Chondrocyte (in vitro differentiated cells): Measurements from ENCODE around the gene NKIRAS2. TPM values are rescaled to one million over a fixed set of nuclear protein-coding genes. Genes with fewer than 3 reads are reported as not detected.

Experiments
- DNase-seq: peaks from one replicate; pipeline ENCODE4 v3.0.0; 2021; ENCODE audit warnings: mixed read lengths, low spot score
- H3K27ac Mint-ChIP-seq: one replicate; pipeline ENCODE4 v1.8.0; 2021; ENCODE audit warnings: mild to moderate bottlenecking, moderate library complexity, mixed read lengths; ENCODE audit not compliant: unreplicated experiment
- H3K27me3 Mint-ChIP-seq: 2 replicates; pipeline ENCODE4 v1.8.0; 2021; ENCODE audit warnings: low read depth, mixed read lengths
- H3K36me3 Mint-ChIP-seq: 2 replicates; pipeline ENCODE4 v1.8.0; 2021; ENCODE audit warnings: low read depth, mixed read lengths
- H3K4me1 Mint-ChIP-seq: 2 replicates; pipeline ENCODE4 v1.8.0; 2021; ENCODE audit warnings: low read depth, mild to moderate bottlenecking, mixed read lengths
- H3K4me3 Mint-ChIP-seq: one replicate; pipeline ENCODE4 v1.8.0; 2021; ENCODE audit warnings: mild to moderate bottlenecking, moderate library complexity, mixed read lengths; ENCODE audit not compliant: unreplicated experiment
- H3K9me3 Mint-ChIP-seq: 2 replicates; pipeline ENCODE4 v1.8.0; 2021; ENCODE audit warnings: low read depth, mixed read lengths
- total RNA-seq: library from RNA; stranded (reverse); gene quantifications from 3 replicates; pipeline ENCODE4 v1.2.1, GENCODE V29; 2021
- TF ChIP-seq, protein P1 (sequence below): fragments of 200-600 bp; sonication (generic); IDR thresholded peaks from 2 replicates; pipeline ENCODE4 v1.5.0; 2021; ENCODE audit warnings: antibody characterized with exemption, mild to moderate bottlenecking, moderate library complexity

The NKIRAS2 gene
- total RNA-seq, 1 donor from 2014 or later = 56.9 TPM

DNA sequence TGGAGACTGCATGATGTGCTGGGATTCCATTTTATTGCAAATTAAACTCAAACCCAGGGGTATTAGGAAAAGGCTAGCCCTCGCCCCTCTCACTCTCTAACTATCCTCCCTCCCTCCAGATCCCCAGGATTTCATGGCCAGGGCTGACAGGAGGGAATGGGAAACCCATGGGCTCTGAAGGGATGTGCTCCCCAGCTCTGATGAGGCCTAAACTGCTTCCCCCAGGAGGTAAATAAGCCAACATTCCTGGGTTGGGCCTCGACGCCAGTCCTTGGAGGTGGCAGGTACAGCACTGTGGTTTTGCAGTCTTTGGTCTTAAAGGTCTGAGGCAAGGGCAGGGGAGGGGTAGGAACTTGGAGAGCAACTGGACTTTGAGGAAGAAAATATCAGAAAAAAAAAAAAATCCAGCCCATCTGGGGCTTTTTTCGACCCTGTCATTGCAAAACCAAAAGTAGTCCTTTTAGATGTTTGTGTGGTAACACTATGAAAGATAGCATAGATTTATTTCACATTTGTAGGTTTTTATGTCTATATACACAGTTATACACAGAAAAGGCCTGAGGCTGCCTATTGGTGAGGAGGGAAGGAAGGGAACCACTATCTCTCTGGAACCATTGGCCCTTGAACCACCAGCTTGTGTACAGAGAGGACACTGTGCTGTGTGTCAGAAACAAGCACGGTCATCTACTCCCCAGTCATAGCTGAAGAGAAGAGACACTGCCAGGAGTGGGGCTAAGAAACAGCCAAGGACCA, 18.5 kb downstream of the NKIRAS2 start:
- Mint-ChIP-seq H3K9me3 (no peaks in the 10 kb centered on the region), H3K27me3 (no peaks in the 10 kb centered on the region), H3K27ac (no peak overlapping the region), H3K4me3 (no peak overlapping the region), H3K4me1 (no peaks in the 10 kb centered on the region), H3K36me3 (no peaks in the 10 kb centered on the region)
- no peak for DNase-seq
- TF ChIP-seq, protein P1, sequence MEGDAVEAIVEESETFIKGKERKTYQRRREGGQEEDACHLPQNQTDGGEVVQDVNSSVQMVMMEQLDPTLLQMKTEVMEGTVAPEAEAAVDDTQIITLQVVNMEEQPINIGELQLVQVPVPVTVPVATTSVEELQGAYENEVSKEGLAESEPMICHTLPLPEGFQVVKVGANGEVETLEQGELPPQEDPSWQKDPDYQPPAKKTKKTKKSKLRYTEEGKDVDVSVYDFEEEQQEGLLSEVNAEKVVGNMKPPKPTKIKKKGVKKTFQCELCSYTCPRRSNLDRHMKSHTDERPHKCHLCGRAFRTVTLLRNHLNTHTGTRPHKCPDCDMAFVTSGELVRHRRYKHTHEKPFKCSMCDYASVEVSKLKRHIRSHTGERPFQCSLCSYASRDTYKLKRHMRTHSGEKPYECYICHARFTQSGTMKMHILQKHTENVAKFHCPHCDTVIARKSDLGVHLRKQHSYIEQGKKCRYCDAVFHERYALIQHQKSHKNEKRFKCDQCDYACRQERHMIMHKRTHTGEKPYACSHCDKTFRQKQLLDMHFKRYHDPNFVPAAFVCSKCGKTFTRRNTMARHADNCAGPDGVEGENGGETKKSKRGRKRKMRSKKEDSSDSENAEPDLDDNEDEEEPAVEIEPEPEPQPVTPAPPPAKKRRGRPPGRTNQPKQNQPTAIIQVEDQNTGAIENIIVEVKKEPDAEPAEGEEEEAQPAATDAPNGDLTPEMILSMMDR = no peak

DNA sequence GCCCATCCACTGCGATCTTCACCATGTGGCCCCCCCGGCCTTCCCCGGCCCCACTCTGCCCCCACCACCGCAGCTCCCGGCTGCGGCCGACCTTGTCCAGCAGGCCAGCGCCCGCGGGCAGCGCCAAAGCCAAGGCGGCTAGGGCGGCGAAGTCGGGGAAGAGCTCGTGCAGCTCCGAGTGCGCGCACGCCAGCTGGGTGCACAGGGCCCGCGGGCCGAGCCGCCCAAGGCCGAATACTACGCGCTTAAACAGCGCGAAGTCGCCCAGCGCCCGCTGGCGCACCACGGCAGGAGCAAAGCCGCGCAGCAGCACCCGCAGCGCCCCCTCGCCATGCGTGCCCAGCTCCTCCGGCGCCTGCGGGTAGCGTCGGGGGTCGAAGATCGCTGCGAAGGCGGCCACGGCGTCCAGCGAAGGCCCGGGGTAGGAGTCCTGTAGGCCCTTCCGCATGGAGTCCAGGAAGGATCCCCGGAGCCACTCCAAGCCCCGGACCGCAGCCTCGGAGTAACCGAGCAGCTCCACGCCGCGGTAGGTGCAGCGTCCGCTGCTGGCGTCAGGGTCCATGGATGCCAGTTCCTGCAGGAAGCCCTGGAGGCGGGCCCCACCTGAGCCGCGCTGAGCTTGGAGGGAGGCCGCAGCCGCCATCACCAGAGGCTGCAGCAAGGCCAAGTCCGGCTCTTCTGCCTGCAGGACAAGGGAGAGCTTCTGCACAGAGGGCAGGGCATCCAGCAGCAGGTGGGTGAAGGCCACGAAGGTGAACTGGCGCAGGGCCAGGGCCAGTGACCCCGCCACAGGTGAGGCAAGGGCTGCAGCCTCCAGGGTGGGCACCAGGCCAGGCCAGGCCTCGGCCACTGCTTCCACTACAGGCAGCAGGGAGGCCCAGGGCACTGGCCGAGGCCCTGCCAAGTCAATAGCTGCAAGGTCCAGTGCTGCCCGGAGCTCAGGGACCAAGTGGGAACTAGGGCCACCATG, 20.2 kb downstream of the NKIRAS2 start:
- Mint-ChIP-seq H3K27me3 (no peaks in the 10 kb centered on the region), H3K4me3 (no peak overlapping the region), H3K9me3 (no peaks in the 10 kb centered on the region), H3K27ac (no peak overlapping the region), H3K4me1 (no peaks in the 10 kb centered on the region), H3K36me3 (no peaks in the 10 kb centered on the region)
- TF ChIP-seq, protein P1 = no peak
- peak; percentile 92 for DNase-seq

DNA sequence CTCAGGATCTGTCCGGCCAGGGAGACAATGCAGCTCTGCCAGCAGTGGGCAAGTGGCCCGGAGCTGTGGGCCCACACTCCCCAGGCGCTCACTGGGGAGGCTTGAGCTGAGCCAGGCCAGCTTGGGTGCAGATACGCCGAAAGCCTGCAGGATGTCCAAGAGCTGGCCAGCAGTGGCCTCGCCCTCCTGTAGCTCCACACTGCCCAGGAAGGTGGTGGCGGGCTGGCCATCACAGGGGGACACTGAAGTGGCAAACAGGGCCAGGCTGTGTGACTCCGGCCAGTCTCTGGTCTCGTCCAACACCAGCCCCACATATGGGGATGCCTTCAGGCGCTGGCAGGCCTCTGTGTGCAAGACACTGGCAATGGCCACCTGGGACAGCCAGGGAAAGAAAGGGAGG, 20.9 kb downstream of the NKIRAS2 start:
- Mint-ChIP-seq H3K9me3 (no peaks in the 10 kb centered on the region), H3K36me3 (no peaks in the 10 kb centered on the region), H3K27me3 (no peaks in the 10 kb centered on the region), H3K27ac (no peak overlapping the region), H3K4me1 (no peaks in the 10 kb centered on the region), H3K4me3 (no peak overlapping the region)
- TF ChIP-seq, protein P1 = no peak
- DNase-seq = peak; percentile 75

DNA sequence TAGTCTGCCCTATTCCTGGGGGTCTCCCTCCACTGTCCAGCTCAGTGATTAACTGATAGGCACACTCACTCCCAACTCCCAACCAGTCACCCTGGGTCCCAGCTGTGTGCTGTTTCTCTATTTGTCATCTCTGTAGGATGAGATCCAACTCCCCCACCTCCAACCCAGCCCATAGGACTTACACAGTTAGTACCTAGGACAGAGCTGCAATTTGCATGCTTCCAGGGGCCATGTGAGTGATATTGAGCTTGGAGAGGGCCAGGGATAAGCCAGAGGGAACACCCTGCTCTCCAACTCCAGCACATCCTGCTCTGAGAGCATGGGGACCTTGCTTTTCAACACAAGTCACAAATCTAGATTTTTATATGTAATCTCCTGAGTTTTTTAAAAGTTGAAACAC, 21.7 kb downstream of the NKIRAS2 start:
- no peaks in the 10 kb centered on the region for H3K36me3 Mint-ChIP-seq
- no peak overlapping the region for H3K27ac Mint-ChIP-seq
- no peaks in the 10 kb centered on the region for H3K27me3 Mint-ChIP-seq
- no peak for DNase-seq
- no peaks in the 10 kb centered on the region for H3K4me1 Mint-ChIP-seq
- no peaks in the 10 kb centered on the region for H3K9me3 Mint-ChIP-seq
- TF ChIP-seq, protein P1 = no peak
- H3K4me3 Mint-ChIP-seq = no peak overlapping the region

DNA sequence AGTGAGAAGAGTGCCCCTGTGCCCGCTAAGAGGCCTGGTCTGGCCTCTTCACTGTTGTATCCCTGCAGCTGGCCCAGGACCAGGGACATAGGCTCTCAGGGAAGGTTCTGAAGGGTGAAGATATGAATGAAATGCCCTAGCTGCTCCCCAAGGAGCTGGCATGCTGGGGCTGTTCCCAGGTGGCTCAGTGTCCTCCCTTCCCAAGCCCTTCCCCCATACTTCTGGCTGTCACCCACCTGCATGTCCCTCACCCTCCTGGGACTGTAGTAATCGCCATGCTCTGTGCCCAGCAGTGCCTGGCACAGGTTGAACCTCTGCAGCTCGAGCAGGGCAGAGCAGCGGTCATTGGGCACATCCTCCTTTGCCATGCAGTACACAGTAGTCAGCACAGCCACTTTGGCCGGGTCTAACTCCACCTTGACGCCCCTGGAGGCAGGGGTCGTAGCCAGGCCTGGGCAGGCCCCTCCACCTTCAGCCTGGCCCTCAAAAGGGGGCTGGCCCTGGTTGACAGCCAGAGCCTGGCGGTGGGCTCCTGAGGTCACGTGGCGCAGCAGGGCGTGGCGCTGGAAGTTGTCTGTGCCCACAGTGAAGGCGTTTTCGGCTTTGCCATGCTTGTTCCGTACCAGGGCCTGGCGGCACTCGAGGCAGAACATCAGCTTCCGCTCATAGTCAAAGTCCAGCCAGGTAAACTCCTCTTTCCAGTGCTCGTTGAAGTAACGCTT, 22.9 kb downstream of the NKIRAS2 start:
- Mint-ChIP-seq H3K4me1 (no peaks in the 10 kb centered on the region), H3K36me3 (no peaks in the 10 kb centered on the region), H3K9me3 (no peaks in the 10 kb centered on the region), H3K27me3 (no peaks in the 10 kb centered on the region), H3K4me3 (no peak overlapping the region), H3K27ac (no peak overlapping the region)
- no peak for DNase-seq
- TF ChIP-seq, protein P1 = no peak
